Measurements from ENCODE around the gene HHIPL2.
"Not testable (repeated sequence)": the region's sequence is repeated elsewhere in the genome, so short reads cannot be mapped to it uniquely, and the experiment has no call there.

- TF ChIP-seq, protein P1, sequence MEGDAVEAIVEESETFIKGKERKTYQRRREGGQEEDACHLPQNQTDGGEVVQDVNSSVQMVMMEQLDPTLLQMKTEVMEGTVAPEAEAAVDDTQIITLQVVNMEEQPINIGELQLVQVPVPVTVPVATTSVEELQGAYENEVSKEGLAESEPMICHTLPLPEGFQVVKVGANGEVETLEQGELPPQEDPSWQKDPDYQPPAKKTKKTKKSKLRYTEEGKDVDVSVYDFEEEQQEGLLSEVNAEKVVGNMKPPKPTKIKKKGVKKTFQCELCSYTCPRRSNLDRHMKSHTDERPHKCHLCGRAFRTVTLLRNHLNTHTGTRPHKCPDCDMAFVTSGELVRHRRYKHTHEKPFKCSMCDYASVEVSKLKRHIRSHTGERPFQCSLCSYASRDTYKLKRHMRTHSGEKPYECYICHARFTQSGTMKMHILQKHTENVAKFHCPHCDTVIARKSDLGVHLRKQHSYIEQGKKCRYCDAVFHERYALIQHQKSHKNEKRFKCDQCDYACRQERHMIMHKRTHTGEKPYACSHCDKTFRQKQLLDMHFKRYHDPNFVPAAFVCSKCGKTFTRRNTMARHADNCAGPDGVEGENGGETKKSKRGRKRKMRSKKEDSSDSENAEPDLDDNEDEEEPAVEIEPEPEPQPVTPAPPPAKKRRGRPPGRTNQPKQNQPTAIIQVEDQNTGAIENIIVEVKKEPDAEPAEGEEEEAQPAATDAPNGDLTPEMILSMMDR (IDR thresholded peaks at IDR 0.05): not testable (repeated sequence)
- not testable (repeated sequence) for TF ChIP-seq ZFX (IDR thresholded peaks at IDR 0.05; ENCODE audit: borderline replicate concordance)
Observed at GRCh38 chr1:222487774-222488173, 60.1 kb downstream of the HHIPL2 start.

All from 22Rv1 (cell line).